ENCODE measurements around the gene POGZ. TPM values are rescaled to one million over a fixed set of nuclear protein-coding genes. Genes with fewer than 3 reads are reported as not detected.
A peak's percentile ranks its signal among the peaks of the same experiment; 100 is the strongest.

Gene POGZ
- total and polyA plus RNA-seq, 2 of the 4 experiments (the other 2 are of a cell fraction) = 20.8 to 33.5 TPM

- Histone ChIP-seq H3K56ac (ENCODE audit: extremely low read depth, insufficient read depth, low read length) (no peak overlapping the region), H3K27me3 (ENCODE audit: control insufficient read depth, insufficient read depth, low read length) (no peaks in the 10 kb centered on the region), H3K14ac (replicated peaks; ENCODE audit: low read depth, low read length) (no peak overlapping the region), H2AK9ac (replicated peaks; ENCODE audit: low read depth, low read length, poor library complexity) (no peak overlapping the region), H2BK120ac (ENCODE audit: low read depth, low read length) (no peak overlapping the region), H4K91ac (ENCODE audit: insufficient read depth, low read depth, low read length) (no peak overlapping the region), H2BK20ac (ENCODE audit: low read depth, low read length) (no peak overlapping the region), H3K4ac (ENCODE audit: low read depth, low read length) (no peak overlapping the region), H3K4me1 (ENCODE audit: control insufficient read depth, insufficient read depth, low read length) (peaks cover 5% of the 10 kb centered on the region), H3K9ac (ENCODE audit: low read depth, low read length) (no peak overlapping the region), H3K18ac (ENCODE audit: low read depth, low read length) (no peak overlapping the region), H2BK15ac (ENCODE audit: low read depth, low read length) (no peak overlapping the region), H3K4me3 (ENCODE audit: insufficient read depth, low read depth, low read length) (no peak overlapping the region), H3K23ac (ENCODE audit: low read depth, low read length) (no peak overlapping the region), H3K9me3 (ENCODE audit: control insufficient read depth, insufficient read depth, low read length) (no peaks in the 10 kb centered on the region), H2BK5ac (ENCODE audit: low read depth, low read length, poor library complexity, severe bottlenecking) (no peak overlapping the region), H3K36me3 (ENCODE audit: control insufficient read depth, insufficient read depth, low read length) (peaks cover 1% of the 10 kb centered on the region; the same call in 1 of the 2 replicates), H3K79me1 (ENCODE audit: low read depth in 1 of 2, low read length in 2 of 2) (peaks cover 7 to 30% of the 10 kb centered on the region in 2 experiments; a peak in 2 of 4 replicates), H3K9me1 (ENCODE audit: insufficient read depth, low read length) (peaks cover 8% of the 10 kb centered on the region; the same call in 1 of the 2 replicates), H3K4me2 (ENCODE audit: low read depth, low read length) (0 out of 2 replicates have a peak overlapping the region, but pooled peaks have one; percentile 31), H3K27ac (ENCODE audit: insufficient read depth, low read length) (no peak overlapping the region), H4K5ac (ENCODE audit: low read depth, low read length) (no peak overlapping the region), H4K8ac (ENCODE audit: low read depth in 2 of 2, low read length in 2 of 2) (no peak overlapping the region), H2AK5ac (ENCODE audit: low read depth, low read length) (no peak overlapping the region), H4K20me1 (ENCODE audit: insufficient read depth, low read length) (peaks cover 26% of the 10 kb centered on the region), H2AFZ (replicated peaks; ENCODE audit: low read length, poor library complexity) (no peak overlapping the region)
- ChIA-PET POLR2A (ENCODE audit: unreplicated experiment) (no interaction called here), CTCF (no interaction called here)
- no peak for TF ChIP-seq ELK1 (IDR thresholded peaks at IDR 0.05; ENCODE audit: borderline replicate concordance, low read depth, low read length)
- no peak for TF ChIP-seq BHLHE40 (IDR thresholded peaks at IDR 0.05; ENCODE audit: low read depth, low read length)
- no peak for TF ChIP-seq CHD1 (IDR thresholded peaks at IDR 0.05; ENCODE audit: low read depth, low read length)
- TF ChIP-seq MXI1 (IDR thresholded peaks at IDR 0.05; ENCODE audit: borderline replicate concordance, low read depth, low read length) = no peak
- TF ChIP-seq POLR2A (IDR thresholded peaks at IDR 0.05; ENCODE audit: low read depth, low read length) = no peak
- no peak for TF ChIP-seq CTCF (conservative IDR thresholded peaks at IDR 0.05; ENCODE audit: low read depth, low read length)
- no peak for TF ChIP-seq SMC3 (IDR thresholded peaks at IDR 0.05; ENCODE audit: low read depth, low read length)
- no peak for TF ChIP-seq RFX5 (IDR thresholded peaks at IDR 0.05; ENCODE audit: low read depth, low read length)
- TF ChIP-seq RAD21 (IDR thresholded peaks at IDR 0.05; ENCODE audit: low read length) = no peak
- TF ChIP-seq MAFK (IDR thresholded peaks at IDR 0.05; ENCODE audit: low read depth, low read length) = no peak
- no peak for TF ChIP-seq CEBPB (IDR thresholded peaks at IDR 0.05; ENCODE audit: low read depth, low read length)
- no peak for TF ChIP-seq USF2 (IDR thresholded peaks at IDR 0.05; ENCODE audit: low read depth, low read length)
- no peak for TF ChIP-seq MAZ (IDR thresholded peaks at IDR 0.05; ENCODE audit: borderline replicate concordance, low read depth, low read length)
- TF ChIP-seq RCOR1 (IDR thresholded peaks at IDR 0.05; ENCODE audit: insufficient replicate concordance, low read length) = no peak
- TF ChIP-seq NFE2L2 (IDR thresholded peaks at IDR 0.05; ENCODE audit: low read depth, low read length) = no peak
- no peak for TF ChIP-seq FOS (IDR thresholded peaks at IDR 0.05; ENCODE audit: low read depth, low read length)
- ATAC-seq (ENCODE audit: low read depth) (no peak), DNase-seq (no peak)
- no TSS peak for BruUV-seq (replicated peaks)
- dilution Hi-C loops (cut with HindIII; ENCODE audit: low sequenced_read_pairs, unreplicated experiment) = no loop called here
- WGBS, 2 experiments (ENCODE audit: extremely low coverage in 2 of 2, insufficient read length in 1 of 2) = no CpG with 5 or more reads among the region's 1 CpG
- in situ Hi-C loops (cut with MboI; ENCODE audit: low sequenced_read_pairs) = no loop called here
- intact Hi-C loops (cut with micrococcal nuclease) = loop anchor here (5.0 kb wide), 1 partner anchor 281 kb away; no protein-coding TSS in a partner anchor
These were observed 3.3 kb downstream of the POGZ start for GRCh38 chr1:151455966-151456365.

All from IMR-90 (cell line).